Cardiac septum (tissue), 1 donor: Measurements from ENCODE around the gene TMEM221. TPM values are rescaled to one million over a fixed set of nuclear protein-coding genes. Genes with fewer than 3 reads are reported as not detected.

Experiments
- DNase-seq: peaks from one replicate; pipeline ENCODE4 v3.0.0-alpha.2; 2020; ENCODE audit warnings: low spot score
- intact Hi-C: fragments of 100-400 bp; cut with DNase I; formaldehyde crosslinking; loops from one replicate; pipeline ENCODE4 v1.14.0; 2022
- total RNA-seq: library from RNA; stranded (reverse); fragmentation: NEBNext Ultra II Directional; extraction: Animal tissue kit (Norgen Biotek cat#: 25700); gene quantifications from one replicate; pipeline ENCODE4 v1.2.1, GENCODE V29; 2021
- donor health status: DM: no; HTN: no; CAD: no.

The TMEM221 gene
- total RNA-seq, 1 donor from 2014 or later, result not detected

DNA sequence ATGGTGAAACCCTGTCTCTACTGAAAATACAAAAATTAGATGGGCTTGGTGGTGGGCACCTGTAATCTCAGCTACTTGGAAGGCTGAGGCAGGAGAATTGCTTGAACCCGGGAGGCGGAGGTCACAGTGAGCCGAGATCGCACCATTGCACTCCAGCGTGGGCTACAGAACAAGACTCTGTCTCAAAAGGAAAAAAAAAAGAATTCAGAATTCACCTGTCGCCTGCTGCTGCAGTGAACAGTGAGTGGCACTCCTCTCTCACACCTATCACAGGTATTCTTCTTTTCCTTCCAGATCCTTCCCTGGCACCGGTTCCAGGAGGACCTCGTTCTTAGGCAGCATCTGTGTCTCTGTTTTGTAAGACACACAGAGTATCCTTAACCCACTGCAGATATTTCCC is 34.4 kb downstream of the TMEM221 start:
- DNase-seq, result no peak
- intact Hi-C loops, result no loop called here

DNA sequence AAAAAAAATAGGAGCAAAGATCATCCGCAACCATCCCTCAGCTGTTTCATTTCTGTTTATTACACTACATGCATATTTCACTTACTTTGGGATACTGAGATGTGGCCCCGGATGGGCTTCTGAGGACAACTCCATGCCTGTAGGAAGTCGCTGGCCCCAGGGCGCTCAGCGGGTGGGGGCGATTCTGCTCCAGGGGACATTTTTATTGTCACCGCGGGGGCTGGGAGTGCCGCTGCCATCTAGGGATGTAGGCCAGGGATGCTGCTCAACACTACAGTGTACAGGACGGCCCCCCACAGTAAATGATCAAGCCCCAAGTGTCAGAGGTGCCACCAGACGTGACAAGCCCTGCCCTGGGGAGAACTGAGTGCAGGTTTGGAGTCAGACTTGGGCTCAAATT is 36.7 kb downstream of the TMEM221 start:
- intact Hi-C loops, result no loop called here
- DNase-seq, result no peak

GRCh38 chr19:17409990-17410389 is 38.5 kb downstream of the TMEM221 start:
- intact Hi-C loops, result no loop called here
- no peak for DNase-seq

GRCh38 chr19:17406887-17407196 is 41.6 kb downstream of the TMEM221 start:
- DNase-seq, result no peak
- intact Hi-C loops, result no loop called here

DNA sequence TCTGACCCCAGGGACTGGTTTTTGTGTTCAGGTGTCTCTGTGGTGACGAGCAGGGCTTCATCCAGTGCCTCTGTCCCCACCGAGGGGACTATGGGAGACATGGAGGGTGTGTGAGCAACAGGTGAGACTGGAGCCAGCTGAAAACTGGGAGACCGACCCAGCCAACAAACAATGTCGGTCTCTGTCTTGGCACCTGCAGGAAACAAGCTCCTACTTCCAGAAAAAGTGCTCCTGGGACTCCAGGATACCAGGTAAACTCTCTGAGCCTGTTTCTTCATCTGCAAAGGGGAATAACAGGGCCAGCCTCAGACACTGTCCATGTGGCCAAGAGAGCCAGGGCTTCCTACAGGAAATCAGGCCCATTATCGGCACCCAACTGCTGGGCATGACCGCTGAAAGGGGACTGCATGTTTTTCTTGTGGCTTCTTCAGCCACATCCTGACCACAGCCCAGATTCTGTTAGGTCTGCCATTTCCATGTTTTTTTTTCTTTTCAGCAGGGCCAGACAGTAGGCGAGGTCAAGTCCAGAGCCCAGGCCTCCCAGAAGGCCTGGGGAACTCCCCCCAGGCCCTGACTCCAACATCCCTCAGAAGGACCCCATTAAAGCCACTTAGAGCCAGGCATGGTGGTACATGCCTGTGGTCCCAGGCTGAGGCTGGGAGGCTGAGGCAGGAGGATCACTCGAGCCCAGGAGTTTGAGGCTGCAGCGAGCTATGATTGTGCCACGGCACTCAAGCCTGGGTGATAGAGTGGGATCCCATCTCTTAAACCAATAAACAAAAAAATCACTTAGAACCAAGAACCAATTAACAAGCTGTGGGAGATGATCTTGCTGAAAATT is 42.2 kb downstream of the TMEM221 start:
- no peak for DNase-seq
- intact Hi-C loops, result no loop called here

GRCh38 chr19:17405250-17406045 is 43.0 kb downstream of the TMEM221 start, which contains the start of gene BST2:
Gene BST2 (minus strand): TSS chr19:17405630. CDS start chr19:17405575, 55 bp downstream.
- DNase-seq, result peak; percentile 81
- intact Hi-C loops, result no loop called here

- DNase-seq, result no peak
- intact Hi-C loops, result no loop called here
These were observed 43.7 kb downstream of the TMEM221 start for GRCh38 chr19:17404621-17405249.

GRCh38 chr19:17404015-17404414 is 44.5 kb downstream of the TMEM221 start:
- intact Hi-C loops, result no loop called here
- DNase-seq, result no peak

DNA sequence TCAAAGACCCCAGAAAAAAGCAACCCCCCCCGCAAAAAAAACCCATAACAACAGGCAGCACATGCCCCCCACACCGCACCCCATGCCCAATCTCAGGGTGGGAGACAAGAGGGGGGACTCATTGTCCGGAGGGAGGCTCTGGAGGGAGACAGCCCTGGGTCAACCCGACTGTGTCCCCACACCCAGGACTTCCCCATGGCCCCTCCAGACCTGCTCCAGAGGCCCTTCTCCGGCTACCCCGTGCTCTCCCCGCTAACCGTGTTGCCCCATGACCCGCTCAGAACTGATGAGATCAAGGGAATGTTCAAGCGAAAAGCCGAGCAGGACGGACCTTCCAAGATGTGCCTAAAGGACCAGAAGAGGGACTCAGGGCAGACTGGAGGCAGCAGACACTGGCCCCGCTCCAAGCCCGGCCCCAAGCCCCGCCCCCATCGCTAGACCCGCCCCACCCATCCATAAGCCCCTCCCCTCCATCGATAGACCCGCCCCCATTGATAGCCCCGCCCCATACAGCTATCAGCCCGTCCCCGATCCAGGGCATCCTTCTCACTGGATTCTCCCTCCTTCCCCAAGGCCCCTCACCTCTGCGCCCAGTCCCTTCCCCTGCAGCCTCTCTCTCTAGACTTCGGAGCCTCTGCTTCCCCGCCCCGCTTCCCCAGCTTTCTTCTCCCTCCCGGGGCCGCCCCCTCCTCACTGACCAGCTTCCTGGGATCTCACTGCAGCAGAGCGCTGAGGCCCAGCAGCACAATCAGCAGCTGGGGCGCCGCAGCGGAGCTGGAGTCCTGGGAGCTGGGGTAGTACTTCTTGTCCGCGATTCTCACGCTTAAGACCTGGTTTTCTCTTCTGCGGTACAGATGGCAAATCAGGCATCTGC is 45.2 kb downstream of the TMEM221 start:
- no peak for DNase-seq
- intact Hi-C loops, result no loop called here

DNA sequence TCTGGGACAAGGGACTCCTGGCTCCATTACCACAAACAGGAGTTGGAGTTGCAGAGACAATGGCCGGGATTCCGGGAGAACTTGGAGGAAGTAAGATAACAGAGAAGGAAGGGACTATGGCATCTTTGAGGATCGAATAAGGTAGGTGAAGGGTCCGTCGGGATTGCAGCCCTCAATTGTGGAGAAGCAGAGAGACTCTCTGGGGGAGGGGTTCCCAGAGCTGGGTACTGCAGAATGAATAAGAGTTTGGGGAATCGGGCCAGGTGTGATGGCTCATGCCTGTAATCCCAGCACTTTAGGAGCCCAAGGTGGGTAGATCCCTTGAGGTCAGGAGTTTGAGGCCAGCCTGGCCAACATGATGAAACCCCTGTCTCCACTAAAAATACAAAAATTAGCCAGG is 46.8 kb downstream of the TMEM221 start:
- DNase-seq, result no peak
- intact Hi-C loops, result no loop called here

DNA sequence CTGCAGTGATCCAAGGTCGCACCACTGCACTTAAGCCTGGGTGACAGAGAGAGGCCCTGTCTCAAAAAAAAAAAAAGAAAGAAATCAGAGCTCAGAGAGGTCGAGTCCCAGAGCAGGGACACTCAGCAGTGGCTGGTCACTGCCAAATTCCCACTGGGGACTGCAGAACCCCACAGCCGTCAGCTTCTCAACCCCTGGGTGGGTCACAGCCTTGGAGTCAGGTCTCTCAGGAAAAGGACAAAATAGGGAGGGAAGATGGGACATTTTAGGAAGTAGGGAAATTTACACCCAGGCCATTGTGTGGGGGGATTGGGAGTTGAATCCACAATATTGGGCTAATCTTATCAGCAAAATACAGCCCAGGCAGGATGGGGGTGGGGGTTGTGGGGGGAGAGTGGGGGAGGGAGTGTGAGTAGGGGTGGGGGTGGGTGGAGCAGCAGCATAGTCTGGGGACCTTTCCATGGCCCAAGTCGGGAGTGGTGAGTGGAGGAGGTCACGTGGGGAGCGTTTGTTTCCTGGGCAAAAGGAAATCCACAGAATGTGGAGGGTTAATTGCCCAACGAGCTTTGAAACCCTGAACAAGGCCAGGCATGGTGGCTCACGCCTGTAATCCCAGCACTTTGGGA is 49.5 kb downstream of the TMEM221 start:
- intact Hi-C loops, result no loop called here
- no peak for DNase-seq

DNA sequence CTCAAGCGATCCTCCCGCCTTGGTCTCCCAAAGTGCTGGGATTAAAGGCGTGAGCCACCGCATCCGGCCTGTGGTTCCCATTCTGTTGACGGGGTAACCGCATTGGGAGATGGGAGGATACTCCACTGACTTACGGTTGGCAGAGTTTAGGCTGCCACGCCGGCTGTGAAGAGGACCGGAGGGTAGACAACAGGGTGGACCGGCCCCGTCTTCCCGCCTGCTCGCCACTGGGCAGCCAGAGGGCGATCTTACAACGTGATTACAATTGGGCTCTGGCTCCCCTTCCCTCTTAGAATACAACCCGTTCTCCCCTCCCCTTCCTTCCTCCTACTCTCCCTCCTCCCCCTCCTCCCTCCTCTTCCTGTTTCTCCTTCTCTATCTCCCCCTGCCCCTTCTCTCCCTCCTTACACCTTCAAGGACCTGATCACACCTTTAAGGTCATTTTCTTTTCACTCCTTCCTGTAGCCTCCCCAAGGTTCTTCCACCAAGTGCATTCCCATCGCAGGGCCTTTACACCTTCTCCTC is 53.5 kb downstream of the TMEM221 start:
- intact Hi-C loops, result loop anchor here (5.0 kb wide), 1 partner anchor 72 kb away; no protein-coding TSS in a partner anchor
- DNase-seq, result peak; percentile 88

- DNase-seq, result no peak
- intact Hi-C loops, result loop anchor here (5.0 kb wide), 1 partner anchor 73 kb away; no protein-coding TSS in a partner anchor
These were observed 54.6 kb downstream of the TMEM221 start, which contains the start of gene CCDC194 for GRCh38 chr19:17393914-17394313. Gene CCDC194 (minus strand): TSS chr19:17394196. CDS start chr19:17394158, 38 bp downstream.

GRCh38 chr19:17393002-17393401 is 55.5 kb downstream of the TMEM221 start:
- DNase-seq, result no peak
- intact Hi-C loops, result loop anchor here (5.0 kb wide), 1 partner anchor 74 kb away; no protein-coding TSS in a partner anchor

DNA sequence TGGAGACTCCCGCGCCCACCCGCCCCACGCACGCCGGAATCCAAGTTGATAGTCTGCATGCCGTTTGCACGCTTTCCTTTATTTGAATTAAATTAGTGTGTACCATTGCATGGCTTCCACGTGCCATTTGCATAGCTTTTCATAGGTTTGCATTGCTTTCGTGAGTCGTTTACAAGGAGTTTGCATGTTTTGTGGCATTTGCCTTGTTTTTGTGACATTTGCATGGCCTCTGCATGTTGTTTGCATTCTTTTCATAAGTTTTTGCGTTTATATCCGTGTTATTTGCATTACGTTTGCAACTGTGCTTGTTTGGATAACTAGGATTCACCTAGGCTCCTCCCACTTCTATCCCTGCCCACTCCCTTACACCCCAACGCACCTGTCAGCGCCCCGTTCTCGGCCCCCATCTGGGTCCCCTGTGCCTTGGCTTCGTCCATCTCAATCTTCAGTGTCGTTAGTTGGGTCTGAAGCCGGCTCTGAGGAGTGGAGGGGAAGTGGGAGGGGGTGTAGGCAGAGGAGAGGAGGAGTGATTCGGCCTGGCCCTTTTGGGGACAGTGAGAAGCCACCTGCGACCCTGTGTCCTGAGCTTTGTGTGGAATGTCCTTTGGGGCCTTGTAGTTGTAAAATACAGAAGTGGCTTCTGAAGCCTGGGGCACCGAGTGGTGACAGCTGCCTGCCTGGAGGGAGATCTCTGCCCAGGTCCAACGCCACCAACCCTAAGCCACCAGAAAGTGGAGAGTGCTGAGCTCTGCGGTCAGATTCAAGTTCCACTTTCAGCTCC is 56.9 kb downstream of the TMEM221 start:
- no peak for DNase-seq
- intact Hi-C loops, result loop anchor here (5.0 kb wide), 1 partner anchor 76 kb away; no protein-coding TSS in a partner anchor

- intact Hi-C loops, result loop anchor here (5.0 kb wide), 1 partner anchor 76 kb away; no protein-coding TSS in a partner anchor
- DNase-seq, result peak; percentile 92
These were observed 57.6 kb downstream of the TMEM221 start for GRCh38 chr19:17390665-17391370.
